Left ventricle myocardium inferior (tissue), 1 donor: Measurements from ENCODE around the gene PVALEF. TPM values are rescaled to one million over a fixed set of nuclear protein-coding genes. Genes with fewer than 3 reads are reported as not detected.

Experiments used
- DNase-seq: peaks from one replicate; pipeline ENCODE4 v3.0.0-alpha.2; 2020
- H3K27ac ChIP-seq: fragments of 200-600 bp; replicated peaks from 2 replicates; pipeline ENCODE4 v1.8.0; 2021
- H3K27me3 ChIP-seq: fragments of 200-600 bp; 2 replicates; pipeline ENCODE4 v1.8.0; 2021; ENCODE audit warnings: low read depth
- H3K36me3 ChIP-seq: fragments of 200-600 bp; 2 replicates; pipeline ENCODE4 v1.8.0; 2021
- H3K4me1 ChIP-seq: fragments of 200-600 bp; 2 replicates; pipeline ENCODE4 v1.8.0; 2021
- H3K4me3 ChIP-seq: fragments of 200-600 bp; 2 replicates; pipeline ENCODE4 v1.8.0; 2021; ENCODE audit warnings: mild to moderate bottlenecking, moderate library complexity
- H3K9me3 ChIP-seq: fragments of 200-600 bp; replicated peaks from 2 replicates; pipeline ENCODE4 v1.8.0; 2021
- CTCF ChIP-seq: fragments of 200-600 bp; IDR thresholded peaks from 2 replicates; pipeline ENCODE4 v1.8.0; 2021; ENCODE audit warnings: antibody characterized with exemption, mild to moderate bottlenecking, borderline replicate concordance
- intact Hi-C: fragments of 100-400 bp; cut with micrococcal nuclease; formaldehyde crosslinking; loops from one replicate; pipeline ENCODE4 v1.11.0; 2022
- long read RNA-seq: library from polyadenylated mRNA; unstranded; transcript quantifications from one replicate; pipeline ENCODE4 v2.0.0, GENCODE V29; 2021
- total RNA-seq: library from RNA; stranded (reverse); fragmentation: NEBNext Ultra II Directional; extraction: Animal tissue kit (Norgen Biotek cat#: 25700); gene quantifications from one replicate; pipeline ENCODE4 v1.2.1, GENCODE V29; 2021
- donor health status: DM: no; HTN: yes; CAD: no; lungs with severe emphysema.

PVALEF gene
- not detected for total RNA-seq
- long read RNA-seq: 0 reads

GRCh38 chr17:81165246-81166032 lies at the start of gene PVALEF:
Gene PVALEF, plus strand, starts transcription at chr17:81165507. Its CDS starts 15,720 bp downstream, at chr17:81181227.
- Histone ChIP-seq H3K4me1 (peaks cover 23% of the 10 kb centered on the region), H3K36me3 (no peaks in the 10 kb centered on the region), H3K4me3 (peak within 1 kb of the TSS; percentile 67), H3K9me3 (no peaks in the 10 kb centered on the region), H3K27me3 (peaks cover 31% of the 10 kb centered on the region), H3K27ac (peak within 1 kb of the TSS; percentile 46)
- no peak for DNase-seq
- no peak for TF ChIP-seq CTCF
- intact Hi-C loops: no loop called here

GRCh38 chr17:81115749-81116464 lies 49.4 kb upstream of the PVALEF start:
- intact Hi-C loops: no loop called here
- no peak for TF ChIP-seq CTCF
- Histone ChIP-seq H3K9me3 (no peaks in the 10 kb centered on the region), H3K4me3 (no peak overlapping the region), H3K36me3 (peaks cover 20% of the 10 kb centered on the region), H3K27me3 (peaks cover 20% of the 10 kb centered on the region), H3K27ac (no peak overlapping the region), H3K4me1 (peaks cover 28% of the 10 kb centered on the region)
- peak; percentile 34 for DNase-seq

- Histone ChIP-seq H3K27ac (no peak overlapping the region), H3K4me3 (no peak overlapping the region), H3K9me3 (no peaks in the 10 kb centered on the region), H3K4me1 (peaks cover 28% of the 10 kb centered on the region), H3K27me3 (peaks cover 28% of the 10 kb centered on the region), H3K36me3 (peaks cover 14% of the 10 kb centered on the region)
- intact Hi-C loops: no loop called here
- TF ChIP-seq CTCF: no peak
- DNase-seq: no peak
Observed at GRCh38 chr17:81116704-81117103, 48.6 kb upstream of the PVALEF start.

GRCh38 chr17:81117672-81118198 lies 47.6 kb upstream of the PVALEF start:
- no peak for TF ChIP-seq CTCF
- H3K4me3 ChIP-seq: no peak overlapping the region
- peaks cover 5% of the 10 kb centered on the region for H3K36me3 ChIP-seq
- no peaks in the 10 kb centered on the region for H3K9me3 ChIP-seq
- peaks cover 39% of the 10 kb centered on the region for H3K27me3 ChIP-seq
- H3K27ac ChIP-seq: no peak overlapping the region
- DNase-seq: no peak
- H3K4me1 ChIP-seq: peaks cover 28% of the 10 kb centered on the region
- intact Hi-C loops: no loop called here

GRCh38 chr17:81118308-81119221 lies 46.7 kb upstream of the PVALEF start:
- DNase-seq: no peak
- H3K4me1 ChIP-seq: peaks cover 28% of the 10 kb centered on the region
- intact Hi-C loops: no loop called here
- H3K27ac ChIP-seq: no peak overlapping the region
- peaks cover 45% of the 10 kb centered on the region for H3K27me3 ChIP-seq
- peak overlapping the region; percentile 55 for H3K4me3 ChIP-seq
- H3K36me3 ChIP-seq: peaks cover 5% of the 10 kb centered on the region
- H3K9me3 ChIP-seq: no peaks in the 10 kb centered on the region
- TF ChIP-seq CTCF: no peak
